WI38 (cell line): ENCODE data around the gene TEPSIN.

Source experiments
- H3K4me3 ChIP-seq: 2 replicates; pipeline ENCODE4 v1.5.1; 2011; ENCODE audit warnings: low read depth, mild to moderate bottlenecking, control low read depth, low read length
- TF ChIP-seq, protein P1 (sequence below): IDR thresholded peaks from 2 replicates; pipeline ENCODE4 v1.5.1; 2012; ENCODE audit warnings: low read depth, mild to moderate bottlenecking, control low read depth, low read length

TEPSIN gene

GRCh38 chr17:81233316-81233715 is 5.5 kb downstream of the TEPSIN start:
- TF ChIP-seq, protein P1, sequence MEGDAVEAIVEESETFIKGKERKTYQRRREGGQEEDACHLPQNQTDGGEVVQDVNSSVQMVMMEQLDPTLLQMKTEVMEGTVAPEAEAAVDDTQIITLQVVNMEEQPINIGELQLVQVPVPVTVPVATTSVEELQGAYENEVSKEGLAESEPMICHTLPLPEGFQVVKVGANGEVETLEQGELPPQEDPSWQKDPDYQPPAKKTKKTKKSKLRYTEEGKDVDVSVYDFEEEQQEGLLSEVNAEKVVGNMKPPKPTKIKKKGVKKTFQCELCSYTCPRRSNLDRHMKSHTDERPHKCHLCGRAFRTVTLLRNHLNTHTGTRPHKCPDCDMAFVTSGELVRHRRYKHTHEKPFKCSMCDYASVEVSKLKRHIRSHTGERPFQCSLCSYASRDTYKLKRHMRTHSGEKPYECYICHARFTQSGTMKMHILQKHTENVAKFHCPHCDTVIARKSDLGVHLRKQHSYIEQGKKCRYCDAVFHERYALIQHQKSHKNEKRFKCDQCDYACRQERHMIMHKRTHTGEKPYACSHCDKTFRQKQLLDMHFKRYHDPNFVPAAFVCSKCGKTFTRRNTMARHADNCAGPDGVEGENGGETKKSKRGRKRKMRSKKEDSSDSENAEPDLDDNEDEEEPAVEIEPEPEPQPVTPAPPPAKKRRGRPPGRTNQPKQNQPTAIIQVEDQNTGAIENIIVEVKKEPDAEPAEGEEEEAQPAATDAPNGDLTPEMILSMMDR = no peak

DNA sequence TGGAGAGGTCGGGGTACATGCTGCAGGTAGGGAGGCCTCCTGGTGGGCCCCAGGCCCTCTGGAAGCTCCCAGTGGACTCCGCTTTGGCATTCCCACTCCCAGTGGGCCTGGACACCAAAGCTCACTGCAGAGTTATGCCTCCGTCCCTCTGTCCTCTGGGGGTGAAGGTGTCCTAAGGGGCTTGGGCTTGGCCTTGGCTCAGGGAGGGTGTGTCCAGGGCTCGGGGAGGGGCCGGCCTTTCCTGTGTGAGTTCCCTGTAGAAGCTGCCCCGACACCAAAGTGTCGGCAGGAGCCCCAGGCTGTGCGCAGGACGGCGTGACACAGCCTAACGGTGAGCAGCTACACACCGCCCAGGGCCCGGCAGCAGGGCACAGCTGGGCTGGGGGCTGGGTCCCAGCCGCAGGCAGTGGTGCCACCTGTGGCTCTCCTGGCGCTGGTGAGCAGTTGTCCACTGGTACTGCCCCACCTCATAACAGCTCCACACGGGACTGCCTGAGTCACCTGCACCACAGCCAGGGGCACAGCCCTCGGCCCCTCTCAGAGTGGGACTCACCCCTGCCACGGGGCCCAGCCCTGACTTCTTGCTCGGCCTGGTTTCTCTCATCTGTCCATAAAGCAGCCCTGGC is 6.1 kb downstream of the TEPSIN start:
- TF ChIP-seq, protein P1 = no peak
- H3K4me3 ChIP-seq = no peak overlapping the region

More at GRCh38 chr17:81233316-81233715, 5.5 kb downstream of the TEPSIN start:
- no peak overlapping the region for H3K4me3 ChIP-seq

GRCh38 chr17:81231766-81232581 is 6.9 kb downstream of the TEPSIN start:
- H3K4me3 ChIP-seq = no peak overlapping the region
- TF ChIP-seq, protein P1 = no peak

- H3K4me3 ChIP-seq = no peak overlapping the region
- TF ChIP-seq, protein P1 = no peak
These were observed 7.7 kb downstream of the TEPSIN start for GRCh38 chr17:81231121-81231645.

GRCh38 chr17:81230043-81230820 is 8.6 kb downstream of the TEPSIN start:
- TF ChIP-seq, protein P1 = 0 out of 2 replicates have a peak, but pooled peaks have one; percentile 13
- H3K4me3 ChIP-seq = no peak overlapping the region

GRCh38 chr17:81229666-81229920 is 9.3 kb downstream of the TEPSIN start:
- H3K4me3 ChIP-seq = no peak overlapping the region
- TF ChIP-seq, protein P1 = no peak
